GM10248 (cell line): Measurements from ENCODE around the gene GLRX3.

Experiments used
- CTCF ChIA-PET: fragments of 300-600 bp; sonication (Branson Sonifier 250); formaldehyde crosslinking; extraction: SDS; loops from one replicate; lab custom pipeline; 2021; ENCODE audit warnings: antibody characterized with exemption; lab: Yijun Ruan, JAX
- POLR2A ChIA-PET: fragments of 350-650 bp; sonication (Branson Sonifier 250); formaldehyde crosslinking; extraction: SDS; loops from one replicate; lab custom pipeline; 2020; ENCODE audit warnings: antibody characterized with exemption; lab: Yijun Ruan, JAX
- DNase-seq: peaks from one replicate; pipeline ENCODE4 v3.0.0; 2012; ENCODE audit errors: extremely low spot score
- TF ChIP-seq, protein P1 (sequence below): IDR thresholded peaks from 2 replicates; pipeline ENCODE4 v1.5.1; 2012; ENCODE audit warnings: mild to moderate bottlenecking, low read depth; ENCODE audit errors: extremely low read depth, missing control alignments, control extremely low read depth

Gene GLRX3

DNA sequence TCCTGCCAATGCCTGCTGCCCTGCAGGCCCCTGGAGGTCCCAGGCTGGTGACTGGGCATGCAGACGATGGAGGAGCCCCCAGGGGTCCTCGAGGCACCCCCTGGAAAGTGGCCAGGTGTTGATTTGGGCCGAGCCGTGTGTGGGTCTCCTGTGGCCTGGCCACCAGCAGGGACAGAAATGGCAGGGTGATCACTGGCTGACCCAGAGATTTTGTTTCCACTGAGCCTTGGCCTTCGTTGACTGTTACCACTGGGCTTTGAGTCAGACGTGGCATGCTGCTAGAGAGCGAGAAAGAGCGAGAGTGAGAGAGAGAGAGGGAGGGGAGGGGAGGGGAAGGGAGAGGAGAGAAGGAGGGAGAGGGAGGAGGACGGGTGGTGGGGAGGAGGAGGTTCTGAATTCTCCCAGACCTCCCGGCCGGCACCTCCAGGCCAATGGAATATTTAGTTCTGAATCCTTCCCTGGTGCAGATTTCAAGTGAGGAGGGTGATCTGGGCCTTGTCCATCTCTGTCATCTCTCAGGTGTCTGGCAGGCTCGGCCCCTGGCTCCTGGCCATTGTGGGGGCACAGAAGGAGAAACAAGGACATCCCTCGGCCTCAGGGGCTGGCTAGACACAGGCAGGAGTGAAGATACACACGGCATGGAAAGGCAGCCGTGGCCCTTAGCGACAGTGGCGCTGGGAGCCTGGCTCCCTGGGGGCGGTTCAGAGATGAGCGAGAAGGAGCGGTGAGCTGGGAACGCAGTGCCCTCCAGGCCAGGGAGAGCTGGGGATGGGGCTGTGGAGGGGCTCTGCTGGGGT is 58.2 kb downstream of the GLRX3 start:
- TF ChIP-seq, protein P1, sequence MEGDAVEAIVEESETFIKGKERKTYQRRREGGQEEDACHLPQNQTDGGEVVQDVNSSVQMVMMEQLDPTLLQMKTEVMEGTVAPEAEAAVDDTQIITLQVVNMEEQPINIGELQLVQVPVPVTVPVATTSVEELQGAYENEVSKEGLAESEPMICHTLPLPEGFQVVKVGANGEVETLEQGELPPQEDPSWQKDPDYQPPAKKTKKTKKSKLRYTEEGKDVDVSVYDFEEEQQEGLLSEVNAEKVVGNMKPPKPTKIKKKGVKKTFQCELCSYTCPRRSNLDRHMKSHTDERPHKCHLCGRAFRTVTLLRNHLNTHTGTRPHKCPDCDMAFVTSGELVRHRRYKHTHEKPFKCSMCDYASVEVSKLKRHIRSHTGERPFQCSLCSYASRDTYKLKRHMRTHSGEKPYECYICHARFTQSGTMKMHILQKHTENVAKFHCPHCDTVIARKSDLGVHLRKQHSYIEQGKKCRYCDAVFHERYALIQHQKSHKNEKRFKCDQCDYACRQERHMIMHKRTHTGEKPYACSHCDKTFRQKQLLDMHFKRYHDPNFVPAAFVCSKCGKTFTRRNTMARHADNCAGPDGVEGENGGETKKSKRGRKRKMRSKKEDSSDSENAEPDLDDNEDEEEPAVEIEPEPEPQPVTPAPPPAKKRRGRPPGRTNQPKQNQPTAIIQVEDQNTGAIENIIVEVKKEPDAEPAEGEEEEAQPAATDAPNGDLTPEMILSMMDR: no peak
- ChIA-PET CTCF (no interaction called here), POLR2A (no interaction called here)
- no peak for DNase-seq

DNA sequence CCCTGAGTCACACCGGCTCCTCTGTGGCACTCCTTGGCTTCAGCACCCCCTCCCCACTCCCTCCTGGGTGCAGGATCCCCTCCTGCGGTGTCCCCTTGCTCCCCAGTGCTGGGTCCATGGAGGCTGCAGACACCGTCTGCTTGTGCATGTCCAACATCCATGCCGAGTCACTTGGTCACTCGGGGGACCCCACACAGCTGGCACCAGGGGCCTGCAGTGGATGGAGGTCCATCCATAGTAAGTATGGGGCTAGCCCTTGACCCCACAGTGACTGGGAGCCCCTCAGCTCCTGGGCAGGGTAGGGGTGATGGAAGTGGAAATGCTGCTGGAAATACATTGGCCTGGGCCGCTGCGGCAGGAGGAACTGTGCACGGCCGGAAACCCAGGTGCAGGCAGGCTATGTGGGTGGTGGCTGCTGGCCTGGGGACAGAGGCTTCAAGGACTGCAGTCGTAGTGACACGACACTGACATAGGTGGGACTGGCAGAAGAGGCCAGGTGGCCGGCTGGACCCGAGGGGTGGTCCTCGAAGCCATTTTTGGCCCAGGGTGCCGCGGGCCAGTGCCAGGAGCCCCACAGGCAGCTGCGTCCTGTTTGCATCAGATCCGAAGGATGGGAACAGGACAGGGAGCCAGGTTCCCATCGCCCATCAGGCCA is 58.9 kb downstream of the GLRX3 start:
- TF ChIP-seq, protein P1: no peak
- ChIA-PET POLR2A (no interaction called here), CTCF (no interaction called here)
- no peak for DNase-seq

DNA sequence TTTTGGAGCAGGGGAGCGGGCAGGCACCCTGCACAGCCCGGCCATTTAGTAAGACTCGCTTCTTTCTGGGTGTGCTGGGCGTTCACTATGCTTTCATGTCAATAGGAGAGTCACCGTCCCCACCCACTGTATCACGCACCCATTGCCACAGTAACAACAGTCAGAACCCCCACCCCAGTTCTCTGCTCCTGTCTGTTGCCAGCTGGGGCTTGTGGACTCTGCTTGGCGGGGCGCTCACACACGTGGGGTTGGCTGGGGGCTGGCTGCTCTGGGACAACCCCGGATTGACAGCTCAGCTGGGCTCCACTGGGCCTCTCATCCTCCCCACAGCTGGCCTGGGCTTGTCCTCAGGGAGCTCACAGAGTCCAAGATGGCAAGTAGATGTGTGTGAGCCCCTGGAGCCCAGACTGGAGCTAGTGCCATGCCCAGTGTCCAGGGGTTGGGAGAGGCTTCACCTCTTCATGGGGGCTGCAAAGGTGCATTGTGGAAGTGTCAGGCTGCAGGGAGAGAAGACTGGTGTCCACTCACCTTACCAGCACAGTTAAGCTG is 59.6 kb downstream of the GLRX3 start:
- CTCF ChIA-PET: no interaction called here
- POLR2A ChIA-PET: no interaction called here
- DNase-seq: no peak
- TF ChIP-seq, protein P1: no peak

DNA sequence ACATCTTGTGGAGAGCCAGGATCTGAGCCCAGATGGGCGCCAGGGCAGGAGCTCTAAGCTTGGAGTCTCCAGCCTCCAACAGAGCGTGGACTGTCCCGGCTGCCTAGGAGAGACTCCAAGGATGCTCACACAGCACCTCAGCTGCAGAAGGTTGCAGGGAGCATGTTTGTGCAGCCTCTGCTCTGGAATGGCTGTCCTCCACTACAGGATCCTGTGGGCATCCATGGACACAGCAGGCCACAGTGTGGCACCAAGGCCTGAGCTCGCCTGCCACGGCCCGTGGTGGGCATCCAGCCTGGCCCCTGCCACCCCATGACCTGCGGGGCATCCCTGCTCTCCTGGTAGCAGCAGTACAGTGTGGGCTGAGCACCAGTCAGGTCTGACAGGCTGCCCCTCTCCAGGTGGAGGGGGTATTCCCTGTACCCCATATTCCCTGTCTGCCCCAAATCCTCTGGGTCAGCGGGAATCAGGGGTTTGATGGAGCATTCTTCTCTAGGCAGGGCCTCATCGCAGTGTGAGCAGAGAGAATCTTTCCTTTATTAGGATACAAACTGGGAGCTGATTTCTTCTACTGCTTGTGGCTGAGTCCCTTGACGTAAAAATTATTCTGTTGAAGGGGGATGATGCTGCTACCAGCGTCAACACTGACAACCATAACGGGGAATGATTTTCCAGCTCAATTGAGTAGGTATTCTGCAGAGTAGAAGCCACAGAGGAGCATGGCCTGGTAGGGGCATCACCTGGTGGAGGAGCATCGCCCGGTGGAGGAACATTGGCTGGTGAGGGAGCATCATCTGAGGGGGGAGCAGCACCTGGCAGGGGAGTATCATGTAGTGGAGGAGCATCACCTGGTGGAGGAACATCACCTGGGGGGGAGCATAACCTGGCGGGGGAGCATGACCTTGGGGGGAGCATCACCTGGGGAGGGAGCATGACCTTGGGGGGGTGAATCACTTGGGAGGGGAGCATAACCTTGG is 60.6 kb downstream of the GLRX3 start:
- POLR2A ChIA-PET: no interaction called here
- TF ChIP-seq, protein P1: no peak
- CTCF ChIA-PET: no interaction called here
- no peak for DNase-seq

DNA sequence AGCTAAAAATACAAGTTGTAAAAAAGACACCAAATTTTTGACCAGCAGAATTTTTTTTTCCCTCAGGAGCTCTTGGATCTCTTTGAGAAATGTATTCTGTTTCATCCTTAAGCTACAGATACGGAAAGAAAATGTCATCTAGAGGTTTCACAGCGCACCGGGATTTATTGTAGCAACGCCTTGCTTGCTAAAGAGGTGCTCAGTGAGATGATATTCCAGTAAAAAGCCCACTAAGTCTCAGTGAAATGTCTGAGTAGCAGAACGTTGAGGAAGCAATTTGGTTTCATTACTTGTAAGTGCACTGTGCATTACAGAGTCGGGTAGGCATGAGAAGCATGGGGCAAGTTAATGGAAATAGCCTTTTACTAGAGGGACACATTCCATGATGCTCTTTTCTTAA is 62.5 kb downstream of the GLRX3 start:
- ChIA-PET POLR2A (no interaction called here), CTCF (interaction anchor here (0.8 to 1.1 kb wide), 3 partner anchors 10 to 1675 kb away, joined by 3 to 4 read pairs (median 3); no protein-coding TSS in a partner anchor)
- no peak for DNase-seq
- TF ChIP-seq, protein P1: no peak
